Measurements from ENCODE around the gene E2F4.

Gene E2F4

GRCh38 chr16:67210069-67210937, 18.3 kb downstream of the E2F4 start:
- peaks cover 4% of the 10 kb centered on the region for H3K4me1 ChIP-seq (ENCODE audit: insufficient read depth, low read length, poor library complexity, severe bottlenecking)
- TF ChIP-seq CTCF (conservative IDR thresholded peaks at IDR 0.05; ENCODE audit: low read length) (no peak), EZH2phosphoT487 (IDR thresholded peaks at IDR 0.05; ENCODE audit: borderline replicate concordance) (no peak)
- no peak overlapping the region for H2AFZ ChIP-seq (ENCODE audit: low read length)
- no peak overlapping the region for H3K9ac ChIP-seq (ENCODE audit: low read depth, low read length, poor library complexity, severe bottlenecking)
- H3K27me3 ChIP-seq (ENCODE audit: insufficient read depth, low read length, poor library complexity, severe bottlenecking): no peaks in the 10 kb centered on the region
- no peaks in the 10 kb centered on the region for H3F3A ChIP-seq (ENCODE audit: low read depth)
- H3K9me2 ChIP-seq (replicated peaks; ENCODE audit: low read depth, low read length): no peaks in the 10 kb centered on the region
- H4K20me1 ChIP-seq (ENCODE audit: insufficient read depth, low read length, poor library complexity, severe bottlenecking): no peaks in the 10 kb centered on the region
- no peak overlapping the region for H3K4me2 ChIP-seq (ENCODE audit: low read depth, low read length, poor library complexity, severe bottlenecking)
- no peaks in the 10 kb centered on the region for H3K36me3 ChIP-seq (ENCODE audit: insufficient read depth, low read length)
- no peaks in the 10 kb centered on the region for H3K79me2 ChIP-seq (ENCODE audit: insufficient read depth, low read length)
- H3K4me3 ChIP-seq (ENCODE audit: low read length, poor library complexity, severe bottlenecking): no peak overlapping the region
- H3K9me3 ChIP-seq (ENCODE audit: insufficient read depth, low read depth, low read length): no peaks in the 10 kb centered on the region

- no peaks in the 10 kb centered on the region for H3K36me3 ChIP-seq (ENCODE audit: insufficient read depth, low read length)
- H3K4me1 ChIP-seq (ENCODE audit: insufficient read depth, low read length, poor library complexity, severe bottlenecking): peaks cover 8% of the 10 kb centered on the region
- no peaks in the 10 kb centered on the region for H3K9me3 ChIP-seq (ENCODE audit: insufficient read depth, low read depth, low read length)
- no peaks in the 10 kb centered on the region for H3K27me3 ChIP-seq (ENCODE audit: insufficient read depth, low read length, poor library complexity, severe bottlenecking)
- no peaks in the 10 kb centered on the region for H4K20me1 ChIP-seq (ENCODE audit: insufficient read depth, low read length, poor library complexity, severe bottlenecking)
- no peak overlapping the region for H3K4me2 ChIP-seq (ENCODE audit: low read depth, low read length, poor library complexity, severe bottlenecking)
- H3K79me2 ChIP-seq (ENCODE audit: insufficient read depth, low read length): no peaks in the 10 kb centered on the region
- H3K9ac ChIP-seq (ENCODE audit: low read depth, low read length, poor library complexity, severe bottlenecking): no peak overlapping the region
- TF ChIP-seq CTCF (conservative IDR thresholded peaks at IDR 0.05; ENCODE audit: low read length): no peak
- no peak for TF ChIP-seq EZH2phosphoT487 (IDR thresholded peaks at IDR 0.05; ENCODE audit: borderline replicate concordance)
- no peak overlapping the region for H2AFZ ChIP-seq (ENCODE audit: low read length)
- H3K9me2 ChIP-seq (replicated peaks; ENCODE audit: low read depth, low read length): no peaks in the 10 kb centered on the region
- no peak overlapping the region for H3K4me3 ChIP-seq (ENCODE audit: low read length, poor library complexity, severe bottlenecking)
- no peaks in the 10 kb centered on the region for H3F3A ChIP-seq (ENCODE audit: low read depth)
These were observed 19.7 kb downstream of the E2F4 start for GRCh38 chr16:67211674-67212073.

GRCh38 chr16:67212766-67213165, 20.8 kb downstream of the E2F4 start:
- TF ChIP-seq EZH2phosphoT487 (IDR thresholded peaks at IDR 0.05; ENCODE audit: borderline replicate concordance) (no peak), CTCF (conservative IDR thresholded peaks at IDR 0.05; ENCODE audit: low read length) (no peak)
- Histone ChIP-seq H3K36me3 (ENCODE audit: insufficient read depth, low read length) (no peaks in the 10 kb centered on the region), H4K20me1 (ENCODE audit: insufficient read depth, low read length, poor library complexity, severe bottlenecking) (no peaks in the 10 kb centered on the region), H3K79me2 (ENCODE audit: insufficient read depth, low read length) (no peaks in the 10 kb centered on the region), H3K9me3 (ENCODE audit: insufficient read depth, low read depth, low read length) (no peaks in the 10 kb centered on the region), H3K9me2 (replicated peaks; ENCODE audit: low read depth, low read length) (no peaks in the 10 kb centered on the region), H3K4me3 (ENCODE audit: low read length, poor library complexity, severe bottlenecking) (no peak overlapping the region), H3K27me3 (ENCODE audit: insufficient read depth, low read length, poor library complexity, severe bottlenecking) (no peaks in the 10 kb centered on the region), H2AFZ (ENCODE audit: low read length) (no peak overlapping the region), H3K9ac (ENCODE audit: low read depth, low read length, poor library complexity, severe bottlenecking) (no peak overlapping the region), H3K4me2 (ENCODE audit: low read depth, low read length, poor library complexity, severe bottlenecking) (no peak overlapping the region), H3K4me1 (ENCODE audit: insufficient read depth, low read length, poor library complexity, severe bottlenecking) (peaks cover 19% of the 10 kb centered on the region), H3F3A (ENCODE audit: low read depth) (no peaks in the 10 kb centered on the region)
